Panc1 (cell line): ENCODE results near the gene PPP1R14C. TPM values are rescaled to one million over a fixed set of nuclear protein-coding genes. Genes with fewer than 3 reads are reported as not detected.

Experiments used
- ATAC-seq: fragments of 200-7000 bp; cut with Tn5 transposase; 2 replicates; pipeline ENCODE4 v1.9.1; 2020; ENCODE audit warnings: mild to moderate bottlenecking, moderate library complexity
- BruUV-seq: library from RNA; stranded (reverse); fragments of 400-500 nt; replicated peaks from 2 replicates; lab custom pipeline; 2021; lab: Mats Ljungman, UMichigan
- CTCF ChIA-PET: fragments of 300-600 bp; sonication (Branson Sonifier 250); formaldehyde crosslinking; loops from one replicate; lab custom pipeline; 2022; ENCODE audit warnings: antibody characterized with exemption; lab: Charles Lee
- POLR2A ChIA-PET: fragments of 300-600 bp; sonication (Branson Sonifier 250); formaldehyde crosslinking; loops from one replicate; lab custom pipeline; 2022; ENCODE audit warnings: antibody characterized with exemption; lab: Charles Lee
- DNase-seq: peaks from one replicate; pipeline ENCODE4 v3.0.0-alpha.2; 2010; ENCODE audit warnings: low read depth, low spot score
- H3K27ac ChIP-seq: 2 replicates; pipeline ENCODE4 v1.5.1; 2011; ENCODE audit warnings: mild to moderate bottlenecking, low read length, inconsistent platforms
- H3K27me3 ChIP-seq: fragments of 200-500 bp; sonication (Bioruptor generic); 2 replicates; pipeline ENCODE4 v1.6.0; 2014; ENCODE audit warnings: low read length, inconsistent platforms; ENCODE audit not compliant: control insufficient read depth, insufficient read depth
- H3K36me3 ChIP-seq: fragments of 200-500 bp; sonication (Bioruptor generic); 2 replicates; pipeline ENCODE4 v1.5.1; 2014; ENCODE audit warnings: inconsistent platforms, mild to moderate bottlenecking, low read length, moderate library complexity; ENCODE audit not compliant: control insufficient read depth, insufficient read depth
- H3K4me1 ChIP-seq: 2 replicates; pipeline ENCODE4 v1.5.1; 2011; ENCODE audit warnings: inconsistent platforms, mild to moderate bottlenecking, low read length, moderate library complexity; ENCODE audit not compliant: control insufficient read depth, insufficient read depth
- H3K4me3 ChIP-seq, 2 experiments: 2 replicates each; pipeline ENCODE4 v1.5.1; 2011 to 2012; ENCODE audit warnings: low read depth in 2 of 2, low read length in 2 of 2, mild to moderate bottlenecking in 2 of 2, inconsistent platforms in 1 of 2, moderate library complexity in 1 of 2
- H3K9me3 ChIP-seq: fragments of 200-500 bp; sonication (Bioruptor generic); 2 replicates; pipeline ENCODE4 v1.5.1; 2014; ENCODE audit warnings: low read depth, mild to moderate bottlenecking, inconsistent platforms, low read length, moderate library complexity; ENCODE audit not compliant: control insufficient read depth, insufficient read depth
- POLR2AphosphoS5 ChIP-seq: IDR thresholded peaks from 2 replicates; pipeline ENCODE4 v1.6.1; 2012; ENCODE audit warnings: mild to moderate bottlenecking, low read depth, low read length, moderate library complexity
- SIN3A ChIP-seq: IDR thresholded peaks from 2 replicates; pipeline ENCODE4 v1.6.1; 2012; ENCODE audit warnings: low read depth, mild to moderate bottlenecking, low read length, moderate library complexity, borderline replicate concordance; ENCODE audit not compliant: insufficient read depth
- TCF7L2 ChIP-seq: IDR thresholded peaks from 2 replicates; pipeline ENCODE4 v1.6.1; 2011; ENCODE audit warnings: mild to moderate bottlenecking, low read depth, low read length, inconsistent platforms
- in situ Hi-C: cut with HindIII; loops from 2 replicates; pipeline ENCODE4 v1.10.0; 2016; ENCODE audit warnings: low sequenced_read_pairs, low pct_unique_long_range_greater_than_20kb
- intact Hi-C: fragments of 100-400 bp; cut with micrococcal nuclease; formaldehyde crosslinking; loops from one replicate; pipeline ENCODE4 v1.10.0; 2022; ENCODE audit not compliant: unreplicated experiment
- total RNA-seq: library from RNA; stranded (reverse); gene quantifications from one replicate; pipeline ENCODE4 v1.2.1, GENCODE V29; 2021; ENCODE audit not compliant: unreplicated experiment
- TF ChIP-seq, protein P1 (sequence below): fragments of 450-650 bp; IDR thresholded peaks from 2 replicates; pipeline ENCODE4 v1.5.1; 2017; ENCODE audit warnings: mild to moderate bottlenecking
- TF ChIP-seq, protein P2 (sequence below), 2 experiments: IDR thresholded peaks; 2 replicates each; pipeline ENCODE4 v1.6.1; 2011 to 2012; ENCODE audit warnings: low read depth in 2 of 2, control low read depth in 1 of 2, low read length in 1 of 2, mild to moderate bottlenecking in 1 of 2, moderate library complexity in 1 of 2; ENCODE audit not compliant: insufficient read depth in 1 of 2

PPP1R14C gene
- total RNA-seq, 1 experiment from 2014 or later, result not detected

DNA sequence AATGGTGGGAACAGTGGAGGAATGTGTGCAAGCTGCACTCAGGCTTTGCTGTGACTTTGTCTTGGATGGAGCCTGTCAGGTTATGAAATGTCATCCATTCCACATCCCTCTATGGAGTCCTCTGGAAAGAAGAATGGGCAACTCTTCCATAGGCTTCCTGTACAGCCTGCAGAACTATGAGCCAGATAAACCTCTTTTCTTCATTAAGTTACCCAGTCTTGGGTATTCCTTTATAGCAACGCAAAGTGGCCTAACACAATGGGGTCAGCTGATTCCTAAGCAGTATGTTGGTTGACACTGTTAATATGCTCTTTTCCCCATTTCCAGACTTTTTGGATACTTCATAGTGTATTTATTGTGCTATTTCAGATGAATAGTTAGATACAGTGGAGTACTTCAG is 150.2 kb downstream of the PPP1R14C start:
- H3K4me3 ChIP-seq, result no peak overlapping the region
- H3K27me3 ChIP-seq, result no peaks in the 10 kb centered on the region
- ChIA-PET CTCF (no interaction called here), POLR2A (no interaction called here)
- intact Hi-C loops (no loop called here), in situ Hi-C loops (no loop called here)
- no peak overlapping the region for H3K27ac ChIP-seq
- peaks cover 11% of the 10 kb centered on the region for H3K9me3 ChIP-seq
- H3K4me1 ChIP-seq, result no peaks in the 10 kb centered on the region; the same call in 1 of the 2 replicates
- no TSS peak for BruUV-seq
- ATAC-seq (no peak), DNase-seq (no peak)
- TF ChIP-seq SIN3A (no peak), TCF7L2 (no peak), POLR2AphosphoS5 (no peak)
- TF ChIP-seq, protein P1, sequence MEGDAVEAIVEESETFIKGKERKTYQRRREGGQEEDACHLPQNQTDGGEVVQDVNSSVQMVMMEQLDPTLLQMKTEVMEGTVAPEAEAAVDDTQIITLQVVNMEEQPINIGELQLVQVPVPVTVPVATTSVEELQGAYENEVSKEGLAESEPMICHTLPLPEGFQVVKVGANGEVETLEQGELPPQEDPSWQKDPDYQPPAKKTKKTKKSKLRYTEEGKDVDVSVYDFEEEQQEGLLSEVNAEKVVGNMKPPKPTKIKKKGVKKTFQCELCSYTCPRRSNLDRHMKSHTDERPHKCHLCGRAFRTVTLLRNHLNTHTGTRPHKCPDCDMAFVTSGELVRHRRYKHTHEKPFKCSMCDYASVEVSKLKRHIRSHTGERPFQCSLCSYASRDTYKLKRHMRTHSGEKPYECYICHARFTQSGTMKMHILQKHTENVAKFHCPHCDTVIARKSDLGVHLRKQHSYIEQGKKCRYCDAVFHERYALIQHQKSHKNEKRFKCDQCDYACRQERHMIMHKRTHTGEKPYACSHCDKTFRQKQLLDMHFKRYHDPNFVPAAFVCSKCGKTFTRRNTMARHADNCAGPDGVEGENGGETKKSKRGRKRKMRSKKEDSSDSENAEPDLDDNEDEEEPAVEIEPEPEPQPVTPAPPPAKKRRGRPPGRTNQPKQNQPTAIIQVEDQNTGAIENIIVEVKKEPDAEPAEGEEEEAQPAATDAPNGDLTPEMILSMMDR, result no peak
- TF ChIP-seq, protein P2, sequence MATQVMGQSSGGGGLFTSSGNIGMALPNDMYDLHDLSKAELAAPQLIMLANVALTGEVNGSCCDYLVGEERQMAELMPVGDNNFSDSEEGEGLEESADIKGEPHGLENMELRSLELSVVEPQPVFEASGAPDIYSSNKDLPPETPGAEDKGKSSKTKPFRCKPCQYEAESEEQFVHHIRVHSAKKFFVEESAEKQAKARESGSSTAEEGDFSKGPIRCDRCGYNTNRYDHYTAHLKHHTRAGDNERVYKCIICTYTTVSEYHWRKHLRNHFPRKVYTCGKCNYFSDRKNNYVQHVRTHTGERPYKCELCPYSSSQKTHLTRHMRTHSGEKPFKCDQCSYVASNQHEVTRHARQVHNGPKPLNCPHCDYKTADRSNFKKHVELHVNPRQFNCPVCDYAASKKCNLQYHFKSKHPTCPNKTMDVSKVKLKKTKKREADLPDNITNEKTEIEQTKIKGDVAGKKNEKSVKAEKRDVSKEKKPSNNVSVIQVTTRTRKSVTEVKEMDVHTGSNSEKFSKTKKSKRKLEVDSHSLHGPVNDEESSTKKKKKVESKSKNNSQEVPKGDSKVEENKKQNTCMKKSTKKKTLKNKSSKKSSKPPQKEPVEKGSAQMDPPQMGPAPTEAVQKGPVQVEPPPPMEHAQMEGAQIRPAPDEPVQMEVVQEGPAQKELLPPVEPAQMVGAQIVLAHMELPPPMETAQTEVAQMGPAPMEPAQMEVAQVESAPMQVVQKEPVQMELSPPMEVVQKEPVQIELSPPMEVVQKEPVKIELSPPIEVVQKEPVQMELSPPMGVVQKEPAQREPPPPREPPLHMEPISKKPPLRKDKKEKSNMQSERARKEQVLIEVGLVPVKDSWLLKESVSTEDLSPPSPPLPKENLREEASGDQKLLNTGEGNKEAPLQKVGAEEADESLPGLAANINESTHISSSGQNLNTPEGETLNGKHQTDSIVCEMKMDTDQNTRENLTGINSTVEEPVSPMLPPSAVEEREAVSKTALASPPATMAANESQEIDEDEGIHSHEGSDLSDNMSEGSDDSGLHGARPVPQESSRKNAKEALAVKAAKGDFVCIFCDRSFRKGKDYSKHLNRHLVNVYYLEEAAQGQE (IDR thresholded peaks at IDR 0.05; ENCODE audit: insufficient read depth in 1 of 2, low read depth in 2 of 2, low read length in 1 of 2), result no peak
- H3K36me3 ChIP-seq, result no peaks in the 10 kb centered on the region

DNA sequence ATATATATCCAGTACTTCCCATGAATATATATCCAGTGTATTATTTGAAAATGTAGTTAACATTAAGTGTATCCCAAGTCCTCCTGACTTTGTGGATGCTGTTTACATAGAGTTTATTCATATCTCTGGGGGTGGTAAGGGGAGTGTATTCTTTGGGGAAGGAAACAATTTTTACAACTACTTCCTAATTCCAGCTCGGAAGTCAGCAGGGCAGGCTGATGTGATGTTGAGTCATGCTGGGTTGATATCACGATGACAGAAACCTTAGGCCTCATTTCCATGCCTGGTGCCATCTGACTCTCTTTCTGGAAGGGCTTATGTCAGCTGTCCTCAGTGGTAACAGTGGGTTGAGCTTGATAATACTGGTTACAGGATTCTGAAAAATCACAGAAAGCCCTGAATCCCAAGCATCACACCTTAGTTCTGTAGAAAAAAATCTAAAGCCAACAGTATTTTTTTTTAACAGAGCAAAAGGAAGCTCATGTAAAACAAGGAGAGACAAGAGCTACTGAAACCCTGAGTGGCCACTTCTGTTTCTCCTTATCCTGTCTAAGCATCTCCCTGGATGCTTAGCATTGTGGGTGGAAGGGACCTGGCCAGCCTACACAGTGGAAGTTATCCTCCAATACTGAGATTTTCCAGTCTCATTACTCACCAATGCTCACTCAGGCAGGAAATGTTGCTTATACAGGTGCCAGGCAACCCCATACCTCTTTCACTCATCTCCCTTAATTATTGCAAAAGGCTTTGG is 150.8 kb downstream of the PPP1R14C start:
- CTCF ChIA-PET, result no interaction called here
- H3K27me3 ChIP-seq, result no peaks in the 10 kb centered on the region
- no TSS peak for BruUV-seq
- in situ Hi-C loops (no loop called here), intact Hi-C loops (no loop called here)
- ATAC-seq (no peak), DNase-seq (no peak)
- H3K4me1 ChIP-seq, result no peaks in the 10 kb centered on the region; the same call in 1 of the 2 replicates
- TF ChIP-seq POLR2AphosphoS5 (no peak), TCF7L2 (no peak), SIN3A (no peak)
- TF ChIP-seq, protein P2 (IDR thresholded peaks at IDR 0.05; ENCODE audit: insufficient read depth in 1 of 2, low read depth in 2 of 2, low read length in 1 of 2), result no peak
- TF ChIP-seq, protein P1, result no peak
- no peaks in the 10 kb centered on the region for H3K36me3 ChIP-seq
- H3K27ac ChIP-seq, result no peak overlapping the region
- POLR2A ChIA-PET, result no interaction called here
- H3K4me3 ChIP-seq, result no peak overlapping the region
- peaks cover 11% of the 10 kb centered on the region for H3K9me3 ChIP-seq
